GM12872 (cell line): Measurements from ENCODE around the gene DNAJC6.

Experiments used
- CTCF ChIP-seq: IDR thresholded peaks from 3 replicates; pipeline ENCODE4 v1.5.1; 2011; ENCODE audit warnings: low read depth, mild to moderate bottlenecking, low read length, moderate library complexity; ENCODE audit not compliant: insufficient read depth

Gene DNAJC6

GRCh38 chr1:65395887-65396612 is 86.7 kb downstream of the DNAJC6 start:
- TF ChIP-seq CTCF = no peak

GRCh38 chr1:65398083-65398482 is 88.7 kb downstream of the DNAJC6 start:
- no peak for TF ChIP-seq CTCF

GRCh38 chr1:65399003-65399402 is 89.7 kb downstream of the DNAJC6 start:
- TF ChIP-seq CTCF = no peak

- TF ChIP-seq CTCF = no peak
Measured at GRCh38 chr1:65401612-65402011, 92.3 kb downstream of the DNAJC6 start.

- TF ChIP-seq CTCF = no peak
Measured at GRCh38 chr1:65404941-65405340, 95.6 kb downstream of the DNAJC6 start.

- no peak for TF ChIP-seq CTCF
Measured at GRCh38 chr1:65407877-65408276, 98.5 kb downstream of the DNAJC6 start.

GRCh38 chr1:65409314-65409713 is 100.0 kb downstream of the DNAJC6 start:
- TF ChIP-seq CTCF = no peak
